ENCODE results near the gene ZBTB40. TPM values are rescaled to one million over a fixed set of nuclear protein-coding genes. Genes with fewer than 3 reads are reported as not detected.

The ZBTB40 gene
- total RNA-seq, 6 experiments from 2014 or later = 8.8 to 12.2 (median 10.7) TPM

DNA sequence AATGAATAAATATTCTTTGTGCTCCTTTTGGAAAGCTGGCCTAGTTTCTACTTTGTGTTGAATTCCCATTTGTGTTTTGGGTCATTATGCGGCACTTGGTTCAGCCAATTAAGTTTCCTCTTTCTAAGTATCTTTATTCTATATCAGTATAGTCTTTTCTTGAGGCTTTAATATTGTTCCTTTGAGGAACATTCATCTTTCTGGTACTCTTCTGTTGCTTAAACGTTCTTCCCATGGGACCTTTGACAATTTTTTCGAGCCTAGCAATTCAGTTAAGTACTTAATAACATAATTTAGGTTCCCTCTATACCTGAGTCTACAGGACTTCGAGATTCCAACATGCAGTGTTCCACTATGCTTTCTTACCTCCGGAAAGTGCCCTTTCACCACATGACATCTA, 24.9 kb downstream of the ZBTB40 start:
- H3K27ac Mint-ChIP-seq = no peak overlapping the region
- no peak for DNase-seq
- no peak overlapping the region for H3K4me3 Mint-ChIP-seq
- peaks cover 9% of the 10 kb centered on the region for H3K4me1 Mint-ChIP-seq (ENCODE audit: low read depth)
- no peaks in the 10 kb centered on the region for H3K36me3 Mint-ChIP-seq (ENCODE audit: low read depth)
- no peaks in the 10 kb centered on the region for H3K9me3 Mint-ChIP-seq
- TF ChIP-seq CTCF (IDR thresholded peaks at IDR 0.05) = no peak
- H3K27me3 Mint-ChIP-seq (ENCODE audit: insufficient read depth) = no peaks in the 10 kb centered on the region

DNA sequence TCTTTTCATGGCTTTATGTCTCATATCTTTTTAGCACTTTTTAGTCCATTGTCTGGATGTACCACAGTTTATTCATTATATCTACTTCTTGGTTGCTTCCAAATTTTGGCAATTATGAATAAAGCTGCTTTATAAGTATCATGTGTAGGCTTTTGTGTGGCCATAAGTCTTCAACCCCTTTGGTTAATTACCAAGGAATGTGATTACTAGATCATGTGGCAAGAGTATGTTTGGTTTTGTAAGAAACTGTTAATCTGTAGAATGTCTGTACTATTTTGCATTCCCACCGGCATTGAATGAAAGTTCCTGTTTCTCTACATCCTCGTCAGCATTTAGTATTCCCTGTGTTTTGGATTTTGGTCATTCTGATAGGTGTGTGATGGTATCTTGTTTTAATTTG, 31.5 kb downstream of the ZBTB40 start:
- Mint-ChIP-seq H3K36me3 (ENCODE audit: low read depth) (peaks cover 17% of the 10 kb centered on the region; the same call in 1 of the 2 replicates), H3K9me3 (no peaks in the 10 kb centered on the region; the same call in 1 of the 2 replicates), H3K27ac (no peak overlapping the region), H3K4me3 (no peak overlapping the region), H3K27me3 (ENCODE audit: insufficient read depth) (no peaks in the 10 kb centered on the region), H3K4me1 (ENCODE audit: low read depth) (no peaks in the 10 kb centered on the region)
- no peak for TF ChIP-seq CTCF (IDR thresholded peaks at IDR 0.05)
- DNase-seq = no peak

GRCh38 chr1:22484706-22485345, 33.2 kb downstream of the ZBTB40 start:
- no peak overlapping the region for H3K4me3 Mint-ChIP-seq
- TF ChIP-seq CTCF (IDR thresholded peaks at IDR 0.05) = no peak
- peaks cover 17% of the 10 kb centered on the region; the same call in 1 of the 2 replicates for H3K36me3 Mint-ChIP-seq (ENCODE audit: low read depth)
- no peaks in the 10 kb centered on the region for H3K4me1 Mint-ChIP-seq (ENCODE audit: low read depth)
- no peak overlapping the region for H3K27ac Mint-ChIP-seq
- no peak for DNase-seq
- no peaks in the 10 kb centered on the region; the same call in 1 of the 2 replicates for H3K9me3 Mint-ChIP-seq
- no peaks in the 10 kb centered on the region for H3K27me3 Mint-ChIP-seq (ENCODE audit: insufficient read depth)

GRCh38 chr1:22485431-22485830, 33.8 kb downstream of the ZBTB40 start:
- no peak for DNase-seq
- Mint-ChIP-seq H3K4me1 (ENCODE audit: low read depth) (no peaks in the 10 kb centered on the region), H3K27ac (no peak overlapping the region), H3K36me3 (ENCODE audit: low read depth) (peaks cover 20% of the 10 kb centered on the region; the same call in 1 of the 2 replicates), H3K4me3 (no peak overlapping the region), H3K27me3 (ENCODE audit: insufficient read depth) (no peaks in the 10 kb centered on the region), H3K9me3 (no peaks in the 10 kb centered on the region; the same call in 1 of the 2 replicates)
- TF ChIP-seq CTCF (IDR thresholded peaks at IDR 0.05) = no peak

DNA sequence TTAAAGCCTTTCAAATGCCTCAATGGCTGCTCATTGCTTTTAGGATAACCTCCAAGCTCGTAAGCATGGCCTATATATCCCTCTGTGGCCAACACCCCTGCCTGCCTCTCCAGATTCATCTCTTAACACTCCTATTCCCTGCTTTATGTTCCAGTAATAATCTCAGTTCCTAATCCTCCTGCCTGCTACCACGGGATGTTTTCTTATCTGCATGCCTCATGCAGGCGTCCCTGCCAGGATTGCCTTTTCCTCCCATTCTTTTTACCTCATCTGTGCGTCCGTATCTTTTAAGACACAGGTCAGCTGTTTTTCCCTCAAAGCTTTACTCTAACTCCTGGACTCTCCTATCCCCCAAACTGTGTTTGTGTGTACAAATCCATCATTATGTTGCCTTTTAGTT, 36.1 kb downstream of the ZBTB40 start:
- Mint-ChIP-seq H3K27ac (no peak overlapping the region), H3K27me3 (ENCODE audit: insufficient read depth) (no peaks in the 10 kb centered on the region), H3K9me3 (no peaks in the 10 kb centered on the region; the same call in 1 of the 2 replicates), H3K4me1 (ENCODE audit: low read depth) (no peaks in the 10 kb centered on the region), H3K36me3 (ENCODE audit: low read depth) (peaks cover 22% of the 10 kb centered on the region; the same call in 1 of the 2 replicates), H3K4me3 (no peak overlapping the region)
- TF ChIP-seq CTCF (IDR thresholded peaks at IDR 0.05) = no peak
- no peak for DNase-seq
